ENCODE results near the gene NWD2.

Gene NWD2

DNA sequence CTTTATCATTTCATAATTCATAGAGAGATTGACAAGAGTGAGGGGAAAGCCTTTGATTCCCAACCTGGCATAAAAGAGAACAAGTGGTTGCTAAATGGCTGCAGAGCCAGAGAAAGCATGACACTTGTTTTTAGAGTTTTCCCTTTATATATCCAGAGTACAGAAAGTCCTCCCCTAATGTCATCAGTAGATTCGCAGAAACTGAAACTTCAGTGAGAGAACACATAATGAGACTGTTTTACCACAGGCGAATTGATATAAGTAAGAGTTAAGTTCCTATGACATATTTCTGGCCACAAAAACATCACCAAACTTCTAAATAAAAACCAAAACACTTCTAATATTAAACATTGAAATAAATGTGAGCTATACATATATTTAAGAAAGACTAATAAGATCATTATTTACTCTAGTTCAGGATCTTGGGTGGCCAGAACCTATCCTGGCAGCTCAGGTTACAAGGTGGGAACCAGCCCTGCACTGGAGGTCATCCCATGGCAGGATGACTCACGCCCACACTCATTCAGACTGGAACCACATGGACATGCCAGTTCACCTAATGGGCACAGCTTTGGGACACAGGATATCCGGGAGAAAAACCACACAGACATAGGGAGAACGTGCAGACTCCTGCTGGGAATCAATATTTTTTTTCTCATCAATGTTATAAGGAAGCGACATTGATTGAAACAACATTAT, 35.5 kb downstream of the NWD2 start:
- DNase-seq (ENCODE audit: low read depth) = no peak

DNA sequence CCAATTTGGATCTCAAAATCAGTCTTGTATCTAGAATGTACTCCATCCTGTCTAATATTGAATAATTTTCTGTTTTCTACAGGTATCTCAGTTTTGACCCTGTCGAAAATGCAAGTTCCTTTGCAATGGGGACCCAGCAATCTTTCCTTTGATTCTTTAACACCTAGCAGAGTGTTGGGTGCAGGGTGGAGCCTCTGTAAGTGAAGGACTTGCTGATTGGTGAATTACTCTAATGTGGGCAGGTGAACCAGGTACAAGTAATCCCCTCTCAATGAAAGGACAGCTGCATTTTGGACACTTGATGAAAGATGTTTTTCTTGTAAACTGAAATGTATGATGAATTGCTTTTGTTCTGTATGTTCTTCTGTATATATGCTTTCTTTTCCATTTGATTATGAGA, 54.9 kb downstream of the NWD2 start:
- DNase-seq (ENCODE audit: low read depth) = no peak

DNA sequence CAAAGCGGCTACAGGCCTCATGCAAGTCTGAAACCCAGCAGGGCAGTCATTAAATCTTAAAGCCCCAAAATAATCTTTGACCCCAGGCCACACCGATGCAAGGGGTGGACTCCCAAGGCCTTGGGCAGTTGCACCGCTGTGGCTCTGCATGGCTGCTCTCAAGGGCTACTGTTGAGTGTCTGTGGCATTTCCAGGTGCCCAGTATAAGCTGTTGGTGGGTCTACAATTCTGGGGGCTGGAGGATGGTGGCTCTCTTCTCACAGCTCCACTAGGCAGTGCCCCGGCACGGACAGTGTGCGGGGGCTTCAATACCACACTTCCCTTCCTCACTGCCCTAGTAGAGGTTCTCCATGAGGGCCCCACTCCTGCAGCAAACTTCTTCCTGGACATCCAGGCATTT, 60.1 kb downstream of the NWD2 start:
- no peak for DNase-seq (ENCODE audit: low read depth)

DNA sequence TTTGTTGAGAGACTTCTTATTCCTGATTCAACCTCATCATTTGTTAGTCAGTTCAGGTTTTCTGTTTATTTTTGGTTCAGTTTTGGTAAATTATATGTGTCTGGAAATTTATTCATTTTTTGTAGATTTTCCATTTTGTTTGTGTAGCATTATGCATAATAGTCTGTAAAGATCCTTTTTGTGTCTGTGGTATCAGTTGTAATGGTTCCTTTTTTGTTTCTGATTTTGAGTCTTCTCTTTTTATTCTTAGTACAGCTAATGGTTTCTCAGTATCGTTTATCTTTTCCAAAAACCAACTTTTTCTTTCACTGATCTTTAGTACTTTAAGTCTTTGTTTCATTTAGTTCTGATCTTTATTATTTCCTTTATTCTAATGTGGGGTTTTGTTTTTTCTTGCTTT, 61.4 kb downstream of the NWD2 start:
- DNase-seq (ENCODE audit: low read depth) = no peak

DNA sequence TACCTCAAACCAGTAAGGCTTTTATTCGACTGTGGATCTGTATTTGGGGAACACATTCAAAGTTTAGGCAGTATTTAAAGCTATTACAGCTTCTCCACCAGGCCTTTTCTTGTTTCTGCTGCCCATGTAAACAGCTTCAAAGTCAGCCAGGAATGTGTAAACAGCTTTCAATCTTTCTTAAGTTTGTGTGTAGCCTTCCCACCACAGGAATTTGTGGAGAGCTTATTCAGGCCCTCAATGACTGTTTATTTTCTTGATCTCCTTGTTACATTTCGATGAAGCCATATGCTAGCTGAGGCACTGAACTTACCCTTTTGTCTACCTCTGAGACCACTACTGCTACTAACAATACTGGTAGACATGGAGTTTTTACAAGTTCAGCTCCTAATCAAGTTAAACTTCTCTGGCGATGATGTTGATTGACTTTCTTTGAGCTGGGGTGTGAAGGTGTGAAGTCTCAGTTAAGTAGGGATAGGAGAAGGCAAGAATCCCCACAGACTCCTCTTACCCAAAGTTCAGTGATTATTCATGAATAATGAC, 72.6 kb downstream of the NWD2 start:
- DNase-seq (ENCODE audit: low read depth) = no peak

DNA sequence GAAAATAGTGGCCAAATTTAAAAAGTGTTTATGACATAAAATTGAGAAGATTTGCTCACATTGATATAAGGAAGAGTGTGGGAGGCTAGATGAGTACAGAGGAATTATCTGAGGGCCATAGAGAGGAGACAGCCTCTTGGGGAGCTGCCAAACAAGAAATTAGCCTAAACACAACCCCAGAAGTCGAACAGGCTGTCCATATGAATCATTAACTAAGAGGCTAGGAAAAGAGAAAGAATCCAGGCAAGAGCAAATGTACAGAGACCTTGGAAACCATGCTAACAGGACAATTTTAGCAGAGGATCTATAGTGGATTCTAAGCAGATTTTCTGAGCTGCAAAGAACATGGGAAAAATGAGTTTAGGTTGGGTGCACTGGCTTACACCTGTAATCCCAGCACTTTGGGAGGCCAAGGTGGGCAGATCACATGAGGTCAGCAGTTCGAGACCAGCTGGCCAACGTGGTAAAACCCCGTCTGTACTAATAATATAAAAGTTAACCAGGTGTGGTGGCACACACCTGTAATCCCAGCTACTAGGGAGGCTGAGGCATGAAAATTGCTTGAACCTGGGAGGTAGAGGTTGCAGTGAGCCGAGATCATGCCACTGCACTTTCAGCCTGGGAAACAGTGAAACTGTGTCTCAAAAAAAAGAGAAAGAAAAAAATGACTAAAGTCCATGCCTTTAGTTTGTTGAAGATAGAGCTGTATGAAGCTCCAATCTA, 76.1 kb downstream of the NWD2 start:
- no peak for DNase-seq (ENCODE audit: low read depth)

DNA sequence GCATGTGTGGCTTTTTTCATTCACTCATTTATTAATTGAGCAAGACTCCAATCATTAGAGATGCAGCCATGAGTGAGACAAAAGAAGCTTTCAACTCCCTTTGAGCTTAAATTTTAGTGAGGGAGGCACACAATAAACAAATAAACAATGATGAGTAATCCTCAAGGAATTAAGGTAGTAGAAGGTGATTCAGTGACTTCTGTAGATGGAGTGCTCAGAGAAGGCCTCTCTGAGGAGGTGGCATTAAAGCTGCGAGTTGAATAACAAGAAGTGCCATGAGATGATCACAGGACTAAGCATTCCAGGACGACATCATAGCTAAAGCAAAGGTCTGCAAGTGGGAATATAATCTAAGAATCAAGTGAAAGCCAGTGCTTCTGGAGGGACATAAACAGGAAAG, 77.6 kb downstream of the NWD2 start:
- DNase-seq (ENCODE audit: low read depth) = no peak

DNA sequence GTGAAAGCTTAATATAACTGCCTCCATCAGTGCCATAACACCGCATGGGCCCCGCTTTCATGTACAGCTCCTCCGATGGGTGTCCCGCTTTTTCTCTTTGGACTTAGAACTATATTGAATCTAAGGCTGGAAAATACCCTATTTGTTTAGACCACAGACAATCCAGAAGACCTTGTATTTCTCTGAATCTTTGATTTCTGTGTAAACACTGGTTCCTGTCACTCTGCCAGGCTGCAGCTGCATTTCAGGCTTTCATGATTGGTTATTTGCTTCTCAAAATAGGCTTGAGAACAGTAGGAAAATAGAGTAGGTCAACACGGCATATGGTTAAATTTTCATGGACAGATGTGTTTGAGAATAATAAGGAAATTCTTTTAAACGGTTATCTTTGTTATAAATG, 80.0 kb downstream of the NWD2 start:
- no peak for DNase-seq (ENCODE audit: low read depth)

DNA sequence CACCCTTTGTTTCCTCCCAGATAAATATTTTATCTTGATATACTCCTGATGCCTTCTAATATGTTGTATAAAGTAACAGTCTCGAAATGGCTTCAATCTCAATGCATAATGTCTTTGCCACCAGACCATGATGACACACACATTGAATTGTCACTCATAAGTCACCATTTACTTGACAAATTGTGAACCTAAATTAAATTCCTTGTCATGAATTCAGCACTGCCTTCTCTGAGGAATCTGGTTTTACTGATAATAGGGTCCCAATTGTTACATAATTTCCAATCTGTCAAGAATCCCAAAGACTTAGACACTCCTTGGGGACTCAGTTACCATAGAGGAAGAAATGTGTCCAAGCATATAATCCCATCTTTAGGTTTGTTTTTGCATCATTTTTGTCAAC, 82.3 kb downstream of the NWD2 start:
- no peak for DNase-seq (ENCODE audit: low read depth)

DNA sequence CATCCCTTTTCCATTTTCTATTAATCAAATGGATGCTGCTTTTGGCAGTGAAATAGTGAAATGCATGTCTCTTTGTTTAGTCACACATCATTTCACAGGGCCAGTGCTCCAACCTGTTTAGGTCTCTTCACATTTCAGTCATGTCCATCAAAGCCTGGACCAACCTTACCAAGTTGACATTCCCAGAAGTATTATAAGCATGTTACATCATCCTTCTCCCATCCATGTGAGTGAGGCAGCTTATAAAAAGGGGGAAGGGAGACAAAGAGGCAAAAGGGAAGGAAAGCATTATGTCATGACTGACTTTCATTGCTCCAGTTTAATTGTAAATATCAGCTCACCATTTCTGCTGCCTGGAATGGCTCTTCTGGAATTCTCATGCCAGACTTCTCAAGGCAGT, 94.4 kb downstream of the NWD2 start:
- DNase-seq (ENCODE audit: low read depth) = no peak

DNA sequence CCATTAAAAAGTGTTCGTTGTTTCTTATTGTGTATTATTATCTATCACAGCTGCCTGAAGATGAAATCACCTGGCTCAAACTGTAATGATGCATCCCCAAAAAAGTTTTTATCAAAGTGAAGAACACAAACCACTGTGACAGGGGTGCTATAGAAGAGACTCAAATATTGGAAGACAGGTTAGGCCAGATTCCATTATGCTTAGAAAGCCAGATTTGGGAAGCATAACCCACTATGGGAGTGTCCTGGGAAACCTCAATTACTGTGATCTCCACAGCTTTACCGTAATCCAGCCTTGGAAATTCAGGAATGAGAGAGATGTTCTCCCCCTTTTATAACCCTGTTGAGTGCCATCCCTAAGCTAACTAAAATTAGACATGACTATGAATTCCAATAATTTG, 114.2 kb downstream of the NWD2 start:
- DNase-seq (ENCODE audit: low read depth) = no peak

DNA sequence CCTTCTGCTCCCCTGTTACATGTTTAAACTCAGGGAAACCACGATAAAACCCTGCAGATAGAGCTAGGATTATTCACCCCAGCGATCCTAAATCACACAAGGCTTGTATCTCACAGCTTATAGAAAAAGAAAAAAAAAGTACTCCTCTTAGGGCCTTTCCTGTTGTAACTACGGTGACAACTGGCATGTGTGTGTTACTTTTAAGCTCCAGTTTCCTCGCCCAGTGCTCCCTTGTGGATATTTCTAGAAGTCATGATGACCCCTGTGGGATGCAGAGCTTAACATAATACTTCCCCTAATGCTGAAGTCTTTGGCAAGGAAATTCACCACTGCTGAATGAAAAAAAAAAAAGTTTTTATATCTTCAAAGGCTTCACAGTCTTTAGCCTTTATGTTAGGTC, 114.7 kb downstream of the NWD2 start:
- DNase-seq (ENCODE audit: low read depth) = no peak

DNA sequence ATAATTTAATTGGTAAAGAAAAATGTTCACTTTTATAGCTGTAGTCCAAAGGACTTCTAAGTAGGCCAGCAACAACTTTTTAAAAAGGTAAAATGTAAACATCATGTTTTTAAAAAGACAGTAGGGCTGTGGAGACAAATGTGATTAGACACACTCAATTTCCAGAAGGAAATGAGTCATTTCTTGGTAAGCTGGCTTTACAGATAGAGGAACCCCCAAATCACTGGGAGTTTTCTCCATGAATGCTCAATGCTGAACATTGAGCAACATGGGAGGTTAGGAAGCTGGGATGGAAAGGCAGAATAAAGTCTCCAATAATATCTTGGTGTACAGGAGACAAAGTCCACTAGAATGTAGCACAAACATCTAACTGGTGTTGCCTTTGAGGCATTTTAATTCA, 121.3 kb downstream of the NWD2 start:
- DNase-seq (ENCODE audit: low read depth) = no peak

DNA sequence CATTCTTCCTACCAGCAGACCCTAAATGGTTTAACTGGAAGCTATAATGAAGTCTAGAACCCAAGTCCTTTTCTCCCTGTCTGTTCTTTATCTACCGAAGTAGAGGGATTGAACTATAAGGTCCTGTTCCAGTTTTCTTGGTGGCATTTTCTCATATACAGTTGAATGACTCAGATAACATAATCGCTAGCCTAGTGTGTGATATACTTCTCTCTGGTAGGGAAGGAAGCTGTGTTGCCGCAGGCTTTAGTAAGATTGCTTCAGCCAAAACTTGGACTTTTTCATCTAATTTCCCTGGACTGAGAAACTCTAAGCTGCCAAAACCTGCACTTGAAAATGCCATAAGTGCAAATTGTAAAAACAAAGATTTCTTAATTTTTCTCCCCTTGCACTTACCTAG, 123.4 kb downstream of the NWD2 start:
- no peak for DNase-seq (ENCODE audit: low read depth)

DNA sequence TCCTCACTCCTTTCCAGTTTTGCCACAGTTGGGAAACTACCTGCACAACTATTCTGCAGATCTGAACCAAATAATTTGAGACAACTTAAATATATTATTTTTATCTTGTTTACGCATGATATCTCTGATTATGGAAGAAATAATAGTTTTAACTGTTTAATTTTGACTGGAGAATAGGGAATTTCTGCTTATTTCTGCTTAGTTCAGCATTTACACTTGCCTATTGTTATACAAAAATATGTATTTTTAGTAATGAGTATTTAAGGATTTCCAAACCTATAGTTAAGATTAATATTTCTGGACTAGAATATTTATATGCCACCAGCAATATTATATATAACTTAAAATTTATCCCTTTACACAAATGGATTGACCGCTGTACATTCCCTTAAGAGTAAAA, 125.5 kb downstream of the NWD2 start:
- no peak for DNase-seq (ENCODE audit: low read depth)

DNA sequence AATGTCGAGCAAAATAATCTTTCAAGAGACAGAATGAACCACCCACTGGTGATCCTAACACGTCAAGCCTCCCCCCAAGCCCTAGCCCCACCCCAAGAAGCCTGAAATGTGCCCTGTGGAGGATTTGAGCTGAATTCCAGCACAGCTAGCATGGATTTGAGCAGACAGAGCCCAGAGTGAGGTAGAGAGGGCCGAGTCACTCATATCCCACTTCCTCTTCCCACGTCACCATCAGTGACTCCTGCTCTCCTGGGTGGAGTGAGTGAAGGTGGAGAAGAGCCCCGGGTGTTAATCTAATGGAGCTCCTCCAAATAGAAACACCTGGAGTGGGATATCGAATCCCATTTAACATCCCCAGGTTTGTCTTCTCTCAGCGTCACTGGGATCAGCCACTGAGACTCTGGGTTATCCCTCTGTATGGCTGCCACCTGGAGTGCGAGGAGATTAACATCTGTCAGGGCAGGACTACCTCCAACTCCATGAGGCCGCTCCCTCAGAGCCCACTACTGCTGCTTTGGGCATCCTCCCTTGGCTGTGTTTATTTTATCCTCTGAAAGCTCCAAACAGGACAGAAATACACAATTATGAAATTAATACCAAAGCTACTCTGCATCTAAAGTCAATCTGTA, 136.6 kb downstream of the NWD2 start:
- no peak for DNase-seq (ENCODE audit: low read depth)

DNA sequence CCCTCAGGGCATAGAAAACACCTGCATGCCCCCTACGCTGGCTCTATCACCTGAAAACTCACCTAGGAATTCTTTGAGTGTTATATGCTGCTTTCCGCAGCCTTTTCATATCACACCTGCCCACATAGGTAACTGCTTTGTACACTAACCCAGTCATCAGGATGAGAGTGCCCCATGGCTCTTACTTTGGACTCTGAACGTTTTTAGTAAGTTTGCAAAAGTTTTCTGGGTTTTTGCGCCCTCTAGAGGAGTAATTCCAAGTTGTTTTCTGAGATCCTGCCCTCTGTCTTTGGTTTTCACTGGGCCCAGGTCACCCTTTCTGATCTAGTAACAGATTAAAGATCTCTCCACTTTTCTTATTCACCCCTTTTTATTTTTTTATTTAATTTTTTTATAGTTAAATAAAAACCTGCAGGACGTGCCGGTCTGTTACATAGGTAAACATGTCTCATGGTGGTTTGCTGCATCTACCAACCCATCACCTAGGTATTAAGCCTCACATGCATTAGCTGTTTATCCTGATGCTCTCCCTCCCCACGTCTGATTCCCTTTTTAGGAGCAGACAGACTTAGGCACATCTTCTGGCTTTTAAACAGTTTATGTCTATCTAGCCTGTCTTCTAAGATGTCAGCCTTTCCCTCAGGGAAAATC, 139.2 kb downstream of the NWD2 start:
- no peak for DNase-seq (ENCODE audit: low read depth)

DNA sequence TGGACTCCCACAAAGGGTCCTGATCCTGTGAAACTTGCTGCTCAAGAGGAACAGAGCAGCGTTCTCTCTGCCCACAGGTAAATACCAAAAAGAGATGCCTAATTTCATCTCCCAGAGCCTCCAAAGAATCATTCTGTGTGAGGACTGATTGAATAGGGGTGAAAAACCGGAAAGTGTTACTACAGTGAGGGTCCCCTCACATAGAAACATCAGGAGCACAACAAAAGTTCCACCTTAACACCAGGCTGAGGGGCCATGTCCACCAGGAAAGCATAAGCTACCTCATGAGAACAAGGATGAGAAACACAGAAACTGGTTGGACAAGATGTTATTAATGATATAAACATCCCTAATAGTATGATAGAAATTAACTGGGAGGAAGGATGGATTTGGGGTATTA, 140.9 kb downstream of the NWD2 start:
- no peak for DNase-seq (ENCODE audit: low read depth)

DNA sequence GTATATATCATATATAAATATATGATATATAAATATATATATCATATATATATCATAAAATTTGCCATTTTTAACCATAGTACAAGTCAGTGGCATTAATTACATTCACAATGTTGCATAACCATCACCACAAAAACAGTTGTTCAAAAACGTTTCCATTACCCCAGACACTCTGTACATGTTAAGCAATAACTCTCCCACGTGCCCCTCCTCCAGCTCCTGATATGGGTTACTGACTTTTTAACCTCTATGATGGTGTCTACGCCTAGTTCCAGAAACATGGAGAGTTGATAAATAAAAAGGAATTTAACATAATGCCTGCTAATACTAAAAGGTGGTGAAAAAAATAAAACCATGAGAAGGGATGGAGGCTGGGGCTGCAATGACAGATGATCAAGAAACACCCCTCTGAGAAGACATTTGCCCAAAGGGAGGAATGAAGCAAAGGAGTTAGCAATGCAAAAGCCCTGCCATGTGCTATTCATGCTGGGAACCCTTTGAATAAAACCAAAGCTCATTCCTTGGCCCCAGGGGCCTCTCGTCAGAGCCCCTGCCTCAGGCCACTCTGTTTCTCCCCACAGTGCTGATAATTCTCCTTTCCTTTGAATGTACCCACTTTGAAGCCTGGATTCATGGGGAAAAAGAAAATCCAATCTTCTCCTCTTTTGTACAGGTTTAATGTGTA, 144.3 kb downstream of the NWD2 start:
- DNase-seq (ENCODE audit: low read depth) = no peak

DNA sequence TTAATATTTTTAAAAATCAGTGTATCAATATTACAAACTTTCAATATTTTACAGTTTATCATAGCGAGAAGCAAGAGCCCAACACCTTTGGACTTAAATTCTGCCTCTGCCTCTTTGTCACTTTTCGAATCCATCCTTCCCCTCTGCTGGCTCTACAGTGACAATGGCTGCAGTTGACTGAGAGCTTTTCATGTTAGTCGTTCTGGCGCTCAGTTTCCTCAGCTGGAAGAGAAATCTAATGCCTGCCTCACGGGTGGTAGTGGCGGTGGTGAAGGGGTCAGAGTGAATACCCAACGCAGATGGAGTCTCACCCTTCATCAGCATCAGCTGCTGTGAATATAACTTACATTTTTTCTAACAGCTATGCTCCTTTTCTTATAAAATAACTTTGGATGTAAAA, 144.8 kb downstream of the NWD2 start:
- DNase-seq (ENCODE audit: low read depth) = no peak

DNA sequence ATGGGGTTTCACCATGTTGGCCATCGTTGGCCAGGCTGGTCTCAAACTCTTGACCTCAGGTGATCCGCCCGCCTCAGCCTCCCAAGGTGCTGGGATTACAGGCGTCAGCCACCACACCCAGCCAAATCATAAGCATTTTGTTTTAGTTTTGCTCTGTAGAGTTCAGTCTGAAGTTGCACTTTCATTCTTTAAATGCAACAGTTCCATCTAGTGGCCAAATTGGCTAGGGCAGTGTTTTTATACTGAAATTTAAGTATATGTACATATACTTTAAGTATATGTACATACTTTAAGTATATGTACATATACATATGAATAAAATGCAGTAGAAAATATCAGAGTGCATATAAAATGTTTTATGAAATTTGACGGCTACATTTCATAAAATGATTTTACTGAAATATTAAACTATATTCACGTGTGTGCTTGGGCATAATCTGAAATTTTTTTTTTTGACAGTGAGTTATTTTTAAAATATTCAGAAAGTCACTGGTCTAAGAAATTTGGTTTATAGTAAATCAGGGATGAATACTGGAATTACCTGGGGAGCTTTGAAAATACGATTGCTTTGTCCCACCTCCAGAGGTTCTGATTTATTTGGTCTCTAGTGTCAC, 145.5 kb downstream of the NWD2 start:
- DNase-seq (ENCODE audit: low read depth) = no peak
